A172 (cell line): ENCODE results near the gene IL16. TPM values are rescaled to one million over a fixed set of nuclear protein-coding genes. Genes with fewer than 3 reads are reported as not detected.
"Not testable (repeated sequence)": the region's sequence is repeated elsewhere in the genome, so short reads cannot be mapped to it uniquely, and the experiment has no call there.

ENCODE experiments used
- DNase-seq: peaks from one replicate; pipeline ENCODE4 v3.0.0-alpha.2; 2015; ENCODE audit warnings: low spot score
- total RNA-seq: library from RNA; depleted of rRNA; stranded (reverse); fragments of >200 nt; shearing (Covaris generic); gene quantifications from 2 replicates; pipeline ENCODE4 v1.2.3, GENCODE V29; 2014

IL16 gene
- total RNA-seq, 1 experiment from 2014 or later: not detected

DNA sequence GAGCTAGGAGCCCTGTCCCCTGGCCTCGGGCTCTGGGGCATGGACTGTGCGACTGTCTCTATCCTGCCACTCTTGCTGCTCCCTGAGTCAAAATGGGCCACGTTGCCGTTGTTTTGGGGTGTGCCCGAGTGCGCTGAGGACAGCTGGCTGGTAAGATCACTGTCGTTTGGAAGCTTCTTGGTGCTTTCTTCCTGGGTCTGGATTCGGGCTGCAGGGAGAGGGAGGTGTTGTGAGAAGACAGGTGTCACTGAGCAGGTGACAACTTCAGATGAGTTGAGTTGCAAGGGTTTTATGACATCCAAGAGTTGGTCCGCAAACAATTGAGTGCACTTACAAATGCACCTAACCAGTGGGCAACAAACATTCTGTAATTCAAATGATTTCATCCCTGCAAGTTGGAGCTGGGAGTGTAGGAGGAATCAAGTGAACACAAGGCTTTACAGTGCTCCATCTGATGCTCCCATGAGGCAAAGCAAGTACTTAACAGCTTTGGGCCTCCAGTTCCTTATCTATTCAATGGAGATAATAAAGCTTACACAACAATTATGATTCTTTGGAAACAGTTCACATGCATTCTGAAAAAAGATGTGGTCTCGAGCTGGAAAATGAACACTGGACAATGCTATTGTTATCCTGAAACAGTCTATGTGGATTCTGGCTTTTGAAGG lies 138.2 kb downstream of the IL16 start:
- DNase-seq: no peak

GRCh38 chr15:81335631-81336030 lies 139.0 kb downstream of the IL16 start:
- no peak for DNase-seq

DNA sequence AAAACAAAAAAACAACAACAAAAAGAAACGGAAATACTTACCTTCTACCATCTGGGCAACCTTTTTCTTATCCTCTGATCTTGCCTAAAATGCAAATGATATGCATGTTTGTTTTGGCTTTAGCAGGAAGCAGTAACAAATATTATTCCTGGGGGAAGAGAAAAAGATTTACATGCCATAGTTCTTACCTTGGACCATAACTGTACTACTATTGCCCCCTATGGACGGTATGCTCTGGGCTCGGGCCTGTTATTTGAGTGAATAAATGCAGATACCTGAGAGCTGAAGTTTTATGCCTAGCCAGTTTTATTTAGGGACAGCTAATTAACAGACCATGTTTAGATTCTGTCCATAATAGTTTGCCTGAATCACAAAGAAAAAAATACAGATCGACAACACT lies 139.9 kb downstream of the IL16 start:
- DNase-seq: peak; percentile 14

GRCh38 chr15:81337241-81337640 lies 140.6 kb downstream of the IL16 start:
- no peak for DNase-seq

DNA sequence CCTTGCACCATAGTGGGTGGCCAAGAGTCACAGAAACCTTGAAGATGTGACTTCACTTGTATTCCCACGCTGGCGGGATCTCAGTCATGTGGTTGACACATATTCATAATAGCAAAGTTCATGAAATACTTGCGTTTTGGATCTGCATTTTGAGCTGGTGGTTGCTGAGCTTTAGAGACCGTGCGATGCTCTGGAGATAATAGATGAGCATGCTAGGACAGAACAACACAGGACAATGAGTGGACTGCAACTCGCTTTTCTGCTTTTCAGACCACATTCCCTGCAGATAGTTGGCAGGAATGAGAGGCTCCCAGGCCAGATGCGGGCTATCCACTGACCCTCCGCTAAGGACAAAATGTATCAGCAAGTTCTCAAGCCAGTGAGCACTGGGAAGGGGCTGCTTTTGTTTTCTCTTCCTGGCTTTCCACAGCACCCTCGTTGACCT lies 141.1 kb downstream of the IL16 start:
- DNase-seq: no peak

DNA sequence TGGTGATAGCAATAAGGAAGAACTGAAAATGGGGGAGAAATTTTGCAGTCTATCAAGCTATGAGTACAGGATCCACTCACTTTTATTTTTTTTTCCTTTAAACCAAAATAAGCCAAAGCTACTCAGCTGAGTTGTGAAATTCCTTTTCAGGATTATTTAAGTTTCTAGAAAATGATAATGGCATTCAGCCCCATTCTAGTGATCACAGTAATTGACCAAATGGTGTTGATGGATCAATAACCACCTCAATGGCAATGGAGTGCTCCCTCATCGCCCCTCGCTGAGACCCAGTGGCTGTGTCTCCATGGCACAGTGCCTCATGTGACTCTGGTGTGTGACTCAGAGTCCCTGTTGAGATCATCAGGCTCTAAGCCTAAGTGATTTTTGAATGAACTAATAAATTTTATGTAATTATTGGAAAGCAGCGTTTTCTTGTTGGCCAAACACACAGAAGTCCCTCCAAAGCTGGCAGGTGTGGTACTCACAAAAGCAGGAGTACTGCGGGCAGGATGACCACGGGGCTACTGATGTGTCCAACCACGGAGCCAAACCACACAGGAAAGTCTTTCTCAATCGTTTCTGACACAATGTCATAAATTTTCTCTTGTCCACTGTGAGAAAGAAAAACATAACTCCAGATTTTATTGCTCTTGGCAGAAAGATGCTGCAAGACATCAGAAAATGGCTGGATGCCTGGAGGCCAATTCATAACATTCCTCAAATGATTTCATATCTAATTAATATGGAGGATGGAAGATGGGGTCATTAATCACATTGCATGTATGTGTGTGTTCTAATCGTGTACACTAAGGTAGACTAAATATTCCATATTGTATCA lies 141.7 kb downstream of the IL16 start:
- DNase-seq: peak; percentile 87

GRCh38 chr15:81339321-81339720 lies 142.6 kb downstream of the IL16 start:
- DNase-seq: no peak

- DNase-seq: no peak
Measured at GRCh38 chr15:81339851-81340250, 143.2 kb downstream of the IL16 start.

GRCh38 chr15:81341351-81341750 lies 144.7 kb downstream of the IL16 start:
- no peak for DNase-seq

GRCh38 chr15:81343371-81343770 lies 146.7 kb downstream of the IL16 start:
- no peak for DNase-seq

DNA sequence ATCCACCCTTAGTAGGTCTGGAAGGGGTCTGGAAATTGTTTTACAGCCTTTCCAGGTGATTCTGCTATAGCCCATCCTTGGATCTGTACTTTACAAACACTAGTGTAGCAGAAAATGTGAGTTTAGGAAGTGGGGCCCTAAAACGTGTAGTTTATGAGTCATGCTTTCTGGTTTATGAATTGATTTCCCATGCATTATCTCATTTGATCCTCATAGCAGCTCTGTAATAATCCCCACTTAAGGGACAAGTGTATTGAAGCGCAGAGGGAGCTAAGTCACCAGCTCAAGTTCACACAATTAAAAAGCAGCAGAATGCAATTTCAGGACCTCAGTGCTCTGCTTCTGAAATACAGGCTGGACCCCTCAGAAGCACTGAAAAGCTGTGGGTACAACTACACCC lies 149.9 kb downstream of the IL16 start:
- DNase-seq: no peak

- DNase-seq: no peak
Measured at GRCh38 chr15:81347910-81348309, 151.2 kb downstream of the IL16 start.

DNA sequence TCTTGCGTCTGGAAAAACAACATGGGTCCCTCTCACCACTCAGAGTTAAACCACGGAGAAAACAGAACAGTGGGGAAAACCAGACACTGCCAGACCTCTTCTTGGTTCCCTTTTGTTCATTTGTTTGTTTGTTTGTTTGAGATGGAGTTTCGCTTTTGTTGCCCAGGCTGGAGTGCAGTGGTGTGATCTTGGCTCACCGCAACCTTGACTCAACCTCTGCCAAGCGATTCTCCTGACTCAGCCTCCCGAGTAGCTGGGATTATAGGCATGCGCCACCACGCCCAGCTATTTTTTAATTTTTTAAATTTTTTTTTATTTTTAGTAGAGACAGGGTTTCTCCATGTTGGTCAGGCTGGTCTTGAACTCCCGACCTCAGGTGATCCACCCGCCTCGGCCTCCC lies 152.0 kb downstream of the IL16 start:
- not testable (repeated sequence) for DNase-seq

DNA sequence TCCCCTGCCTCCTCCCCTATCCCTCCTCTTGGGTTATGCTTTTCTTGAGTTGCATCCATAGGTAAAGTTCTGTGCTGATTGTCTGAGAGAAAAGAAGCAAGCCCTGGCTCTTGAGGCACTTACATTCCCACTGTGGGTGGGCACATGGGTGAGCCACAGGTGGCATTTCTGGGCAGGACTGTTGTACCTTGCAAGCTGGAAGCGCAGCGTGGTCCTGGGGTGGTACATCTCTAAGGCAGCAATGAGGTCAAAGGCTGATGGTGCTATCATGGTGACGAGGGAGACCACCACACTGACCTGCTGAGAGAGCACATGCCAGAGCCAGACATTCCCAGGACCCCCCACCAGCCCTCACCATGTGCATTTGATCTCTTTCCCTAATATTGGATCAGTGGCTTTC lies 152.6 kb downstream of the IL16 start:
- no peak for DNase-seq

- no peak for DNase-seq
Measured at GRCh38 chr15:81351651-81352050, 155.0 kb downstream of the IL16 start.

GRCh38 chr15:81356252-81356651 lies 159.6 kb downstream of the IL16 start:
- DNase-seq: no peak

GRCh38 chr15:81357180-81357686 lies 160.6 kb downstream of the IL16 start:
- no peak for DNase-seq

DNA sequence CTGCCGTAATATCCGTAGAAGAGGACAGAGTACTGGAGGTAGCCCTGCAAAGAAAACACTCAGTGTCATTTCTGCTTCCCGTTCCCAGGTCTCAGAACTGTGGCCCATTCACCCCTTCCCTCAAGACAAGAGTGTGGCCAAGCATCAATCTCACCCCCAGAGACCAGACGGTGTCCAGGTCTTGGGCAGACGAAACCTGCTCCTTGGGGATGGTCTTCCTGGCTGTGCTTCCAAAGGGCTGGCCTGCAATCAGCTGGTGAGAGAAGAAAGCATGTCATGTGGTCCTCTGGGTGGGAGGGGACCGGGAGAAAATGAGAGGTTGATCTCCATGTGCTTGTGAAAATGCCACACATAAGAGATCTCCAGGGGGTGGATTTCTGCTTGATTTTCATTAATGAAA lies 161.6 kb downstream of the IL16 start:
- DNase-seq: no peak

- DNase-seq: no peak
Measured at GRCh38 chr15:81360491-81360890, 163.8 kb downstream of the IL16 start.

DNA sequence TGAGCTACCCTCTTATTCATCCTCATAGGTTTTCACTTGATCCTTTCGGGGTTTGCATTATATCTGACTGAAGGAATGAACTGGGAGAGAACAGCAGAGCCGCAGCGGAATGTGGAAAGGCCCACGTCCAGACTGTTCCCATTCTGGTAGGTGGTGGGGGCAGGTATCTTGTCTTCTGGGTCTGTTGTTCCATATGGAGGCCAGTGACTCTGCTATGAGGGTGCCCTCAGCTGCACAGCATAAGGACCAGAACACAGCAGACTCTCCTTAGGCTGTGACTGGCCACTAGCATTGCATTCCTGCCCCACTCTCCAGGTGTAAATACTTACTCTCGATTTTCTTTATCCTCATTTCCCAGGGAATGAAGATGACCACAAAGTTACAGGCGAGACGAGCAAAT lies 165.2 kb downstream of the IL16 start:
- DNase-seq: no peak

- peak; percentile 4 for DNase-seq
Measured at GRCh38 chr15:81362790-81363189, 166.1 kb downstream of the IL16 start.

GRCh38 chr15:81363276-81363675 lies 166.6 kb downstream of the IL16 start:
- no peak for DNase-seq
